CD14-positive monocyte (primary cell): ENCODE results near the gene LCE7A. TPM values are rescaled to one million over a fixed set of nuclear protein-coding genes. Genes with fewer than 3 reads are reported as not detected.

ENCODE experiments used
- DNase-seq, 3 donors: peaks; one replicate each; pipeline ENCODE4 v3.0.0-alpha.2; 2011 to 2022
- H2AFZ ChIP-seq: 2 replicates; pipeline ENCODE4 v1.6.0; 2012; ENCODE audit warnings: mild to moderate bottlenecking, low read depth, low read length, inconsistent platforms; ENCODE audit not compliant: insufficient read depth, poor library complexity, severe bottlenecking
- H3K27ac ChIP-seq, 2 donors: 1 replicate in 1 of 2; 2 replicates in 1 of 2; pipeline ENCODE4 v1.5.1; 2012 to 2013; ENCODE audit warnings: low read length in 2 of 2, control low read depth in 1 of 2, inconsistent platforms in 1 of 2, low read depth in 1 of 2, mild to moderate bottlenecking in 1 of 2
- H3K27me3 ChIP-seq, 2 donors: one replicate each; pipeline versions ENCODE4 v1.6.0 to v1.6.1; 2011 to 2013; ENCODE audit warnings: low read length in 2 of 2; ENCODE audit not compliant: control insufficient read depth in 2 of 2, insufficient read depth in 2 of 2
- H3K36me3 ChIP-seq, 2 donors: replicated peaks in 1 of 2; 1 replicate in 1 of 2; 2 replicates in 1 of 2; pipeline versions ENCODE4 v1.5.1 to v1.6.1; 2012 to 2013; ENCODE audit warnings: low read length in 2 of 2, control low read depth in 1 of 2, inconsistent platforms in 1 of 2, mild to moderate bottlenecking in 1 of 2; ENCODE audit not compliant: insufficient read depth in 2 of 2, control insufficient read depth in 1 of 2
- H3K4me1 ChIP-seq, 2 donors: 1 replicate in 1 of 2; 2 replicates in 1 of 2; pipeline versions ENCODE4 v1.5.1 to v1.6.1; 2012 to 2013; ENCODE audit warnings: low read length in 2 of 2, control low read depth in 1 of 2, inconsistent platforms in 1 of 2, mild to moderate bottlenecking in 1 of 2, moderate library complexity in 1 of 2; ENCODE audit not compliant: insufficient read depth in 2 of 2, control insufficient read depth in 1 of 2
- H3K4me2 ChIP-seq: replicated peaks from 2 replicates; pipeline ENCODE3; 2012; ENCODE audit warnings: low read length, moderate library complexity, mild to moderate bottlenecking; ENCODE audit not compliant: poor library complexity, severe bottlenecking; ENCODE audit errors: extremely low read depth
- H3K4me3 ChIP-seq, 3 experiments: fragments of 200-600 bp in 1 of 3; sonication (generic) in 1 of 3; replicated peaks in 1 of 3; 1 replicate in 2 of 3; 2 replicates in 1 of 3; pipeline ENCODE4 v1.5.1; 2011 to 2013; ENCODE audit warnings: low read length in 3 of 3, mild to moderate bottlenecking in 3 of 3, control low read depth in 2 of 3, low read depth in 2 of 3, inconsistent platforms in 1 of 3, moderate library complexity in 1 of 3
- H3K79me2 ChIP-seq: 2 replicates; pipeline ENCODE4 v1.6.0; 2012; ENCODE audit warnings: mild to moderate bottlenecking, control low read depth, inconsistent platforms, low read length, moderate library complexity; ENCODE audit not compliant: insufficient read depth
- H3K9ac ChIP-seq: 2 replicates; pipeline ENCODE4 v1.6.0; 2017; ENCODE audit warnings: low read length, mild to moderate bottlenecking; ENCODE audit not compliant: insufficient read depth, poor library complexity, severe bottlenecking
- H3K9me3 ChIP-seq, 2 donors: replicated peaks in 1 of 2; 1 replicate in 1 of 2; 2 replicates in 1 of 2; pipeline versions ENCODE4 v1.5.1 to v1.6.1; 2012 to 2013; ENCODE audit warnings: low read length in 2 of 2, control low read depth in 1 of 2; ENCODE audit not compliant: control insufficient read depth in 1 of 2, insufficient read depth in 1 of 2
- H4K20me1 ChIP-seq: 2 replicates; pipeline ENCODE4 v1.6.0; 2012; ENCODE audit warnings: mild to moderate bottlenecking, low read length, control low read depth, moderate library complexity; ENCODE audit not compliant: insufficient read depth
- H3K27ac Mint-ChIP-seq, 7 donors: one replicate each; pipeline ENCODE4 v1.8.0; 2020; ENCODE audit warnings: mild to moderate bottlenecking in 7 of 7, mixed read lengths in 7 of 7, moderate library complexity in 6 of 7, inconsistent platforms in 2 of 7
- H3K27me3 Mint-ChIP-seq, 3 donors: one replicate each; pipeline ENCODE4 v1.8.0; 2021 to 2022; ENCODE audit warnings: low read depth in 3 of 3, mild to moderate bottlenecking in 3 of 3, mixed read lengths in 3 of 3, moderate library complexity in 3 of 3, inconsistent platforms in 1 of 3
- H3K36me3 Mint-ChIP-seq, 2 donors: one replicate each; pipeline ENCODE4 v1.8.0; 2020; ENCODE audit warnings: mixed read lengths in 2 of 2, inconsistent platforms in 1 of 2, mild to moderate bottlenecking in 1 of 2
- H3K4me1 Mint-ChIP-seq: one replicate; pipeline ENCODE4 v1.8.0; 2020; ENCODE audit warnings: mild to moderate bottlenecking, mixed read lengths
- H3K4me3 Mint-ChIP-seq, 2 donors: one replicate each; pipeline ENCODE4 v1.8.0; 2020; ENCODE audit warnings: mild to moderate bottlenecking in 2 of 2, mixed read lengths in 2 of 2, moderate library complexity in 1 of 2
- H3K9me3 Mint-ChIP-seq, 7 donors: one replicate each; pipeline ENCODE4 v1.8.0; 2020 to 2022; ENCODE audit warnings: mixed read lengths in 7 of 7, mild to moderate bottlenecking in 6 of 7, moderate library complexity in 6 of 7, inconsistent platforms in 2 of 7
- WGBS: methylation state at CpG from one replicate; pipeline ENCODE4 v1.1.5; 2013; ENCODE audit warnings: missing lambda C conversion rate; ENCODE audit not compliant: insufficient coverage; 5-methylcytosine and 5-hydroxymethylcytosine counted together
- intact Hi-C, 2 donors: fragments of 100-400 bp; cut with micrococcal nuclease; formaldehyde crosslinking; loops; one replicate each; pipeline versions ENCODE4 v1.15.0 to v1.15.1; 2023
- polyA plus RNA-seq, 3 donors: library from polyadenylated mRNA; depleted of rRNA in 1 of 3; unstranded in 2 of 3; stranded (reverse) in 1 of 3; fragments of 300-500 nt in 2 of 3; fragments of >200 nt in 1 of 3; fragmentation: Illumina TruSeq in 2 of 3; gene quantifications; 1 replicate in 2 of 3; 2 replicates in 1 of 3; pipeline ENCODE4 v1.2.3, GENCODE V29; 2012 to 2021
- TF ChIP-seq, protein P1 (sequence below): fragments of 200-600 bp; IDR thresholded peaks from one replicate; pipeline ENCODE4 v1.8.0; 2022; ENCODE audit warnings: antibody characterized with exemption, mild to moderate bottlenecking

LCE7A gene
- polyA plus RNA-seq, 3 donors: not detected

DNA sequence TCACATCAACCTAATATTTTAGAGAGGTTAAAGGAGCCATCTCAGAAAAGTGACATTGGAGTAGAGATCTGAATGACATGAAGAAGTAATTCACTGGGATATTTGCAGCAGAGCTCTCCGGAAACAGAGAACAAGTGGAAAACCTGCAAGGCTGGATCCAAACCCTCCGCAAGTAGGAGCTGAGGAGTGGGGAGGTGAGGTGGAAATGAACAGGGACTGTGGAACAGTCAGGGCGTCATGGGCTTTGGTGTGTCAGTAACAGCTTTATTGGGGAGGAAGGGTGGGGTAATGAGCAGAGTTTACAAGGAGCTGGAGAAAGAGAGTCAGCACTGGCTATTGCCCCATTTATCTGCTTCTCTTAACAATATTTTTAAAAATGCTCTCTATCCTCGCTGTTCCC, 39.2 kb downstream of the LCE7A start:
- WGBS: 86% methylated on average over 3 of the region's 4 CpGs
- H3K79me2 ChIP-seq: no peaks in the 10 kb centered on the region
- no peak overlapping the region for H3K27ac ChIP-seq
- intact Hi-C loops: no loop called here
- no peak for DNase-seq
- H3K9ac ChIP-seq: no peak overlapping the region
- H3K36me3 ChIP-seq: no peaks in the 10 kb centered on the region
- no peaks in the 10 kb centered on the region for H3K9me3 ChIP-seq
- Mint-ChIP-seq H3K9me3 (peaks cover 0 to 3% (median 0%) of the 10 kb centered on the region in 7 donors), H3K27ac (peak overlapping the region in 1 of 7 donors; percentile 73), H3K27me3 (peaks cover 10 to 24% (median 10%) of the 10 kb centered on the region in 3 donors), H3K4me1 (no peaks in the 10 kb centered on the region), H3K4me3 (no peak overlapping the region), H3K36me3 (no peaks in the 10 kb centered on the region)
- H2AFZ ChIP-seq: no peak overlapping the region
- TF ChIP-seq, protein P1, sequence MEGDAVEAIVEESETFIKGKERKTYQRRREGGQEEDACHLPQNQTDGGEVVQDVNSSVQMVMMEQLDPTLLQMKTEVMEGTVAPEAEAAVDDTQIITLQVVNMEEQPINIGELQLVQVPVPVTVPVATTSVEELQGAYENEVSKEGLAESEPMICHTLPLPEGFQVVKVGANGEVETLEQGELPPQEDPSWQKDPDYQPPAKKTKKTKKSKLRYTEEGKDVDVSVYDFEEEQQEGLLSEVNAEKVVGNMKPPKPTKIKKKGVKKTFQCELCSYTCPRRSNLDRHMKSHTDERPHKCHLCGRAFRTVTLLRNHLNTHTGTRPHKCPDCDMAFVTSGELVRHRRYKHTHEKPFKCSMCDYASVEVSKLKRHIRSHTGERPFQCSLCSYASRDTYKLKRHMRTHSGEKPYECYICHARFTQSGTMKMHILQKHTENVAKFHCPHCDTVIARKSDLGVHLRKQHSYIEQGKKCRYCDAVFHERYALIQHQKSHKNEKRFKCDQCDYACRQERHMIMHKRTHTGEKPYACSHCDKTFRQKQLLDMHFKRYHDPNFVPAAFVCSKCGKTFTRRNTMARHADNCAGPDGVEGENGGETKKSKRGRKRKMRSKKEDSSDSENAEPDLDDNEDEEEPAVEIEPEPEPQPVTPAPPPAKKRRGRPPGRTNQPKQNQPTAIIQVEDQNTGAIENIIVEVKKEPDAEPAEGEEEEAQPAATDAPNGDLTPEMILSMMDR: no peak
- no peaks in the 10 kb centered on the region for H3K4me1 ChIP-seq
- no peak overlapping the region for H3K4me2 ChIP-seq
- H3K4me3 ChIP-seq: no peak overlapping the region
- H4K20me1 ChIP-seq: no peaks in the 10 kb centered on the region
- H3K27me3 ChIP-seq: peaks cover 3% of the 10 kb centered on the region in 2 donors

DNA sequence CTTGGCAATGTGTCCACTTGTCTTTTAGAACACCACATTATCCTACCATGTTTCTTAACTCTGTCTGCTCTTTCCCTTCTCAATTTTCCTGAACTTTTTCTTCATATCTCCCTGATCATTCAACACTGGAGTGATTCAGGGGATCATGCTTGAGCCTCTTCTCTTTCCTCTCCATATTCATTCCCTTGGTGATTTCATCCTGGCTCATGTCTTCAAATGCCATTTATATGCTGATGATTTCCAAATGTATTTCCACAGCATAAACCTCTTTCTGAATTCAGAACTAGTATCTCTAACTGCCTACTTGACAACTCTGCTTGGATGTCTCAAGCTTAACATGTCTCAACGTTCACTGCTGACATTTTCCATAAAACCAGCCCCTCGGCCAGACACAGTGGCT, 40.1 kb downstream of the LCE7A start:
- no peak overlapping the region for H3K4me3 Mint-ChIP-seq
- no peak for DNase-seq
- Histone ChIP-seq H3K27me3 (no peaks in the 10 kb centered on the region), H2AFZ (no peak overlapping the region), H3K9ac (no peak overlapping the region), H3K79me2 (no peaks in the 10 kb centered on the region), H3K9me3 (no peaks in the 10 kb centered on the region), H3K4me3 (no peak overlapping the region), H3K27ac (no peak overlapping the region), H3K4me1 (no peaks in the 10 kb centered on the region), H3K4me2 (no peak overlapping the region), H4K20me1 (no peaks in the 10 kb centered on the region), H3K36me3 (no peaks in the 10 kb centered on the region)
- no CpG with 5 or more reads among the region's 2 CpGs for WGBS
- no peak overlapping the region for H3K27ac Mint-ChIP-seq
- intact Hi-C loops: no loop called here
- H3K36me3 Mint-ChIP-seq: no peaks in the 10 kb centered on the region
- TF ChIP-seq, protein P1: no peak
- H3K27me3 Mint-ChIP-seq: peaks cover 7 to 18% (median 8%) of the 10 kb centered on the region in 3 donors
- H3K9me3 Mint-ChIP-seq: peaks cover 0 to 3% (median 0%) of the 10 kb centered on the region in 7 donors
- H3K4me1 Mint-ChIP-seq: no peaks in the 10 kb centered on the region
